H1 (cell line): ENCODE measurements around the gene WDR93. TPM values are rescaled to one million over a fixed set of nuclear protein-coding genes. Genes with fewer than 3 reads are reported as not detected.

ENCODE experiments used
- CTCF ChIA-PET: fragments of 300-600 bp; sonication (Branson Sonifier 250); formaldehyde crosslinking; loops from one replicate; lab custom pipeline; 2021; ENCODE audit not compliant: partially characterized antibody; lab: Charles Lee
- POLR2A ChIA-PET: fragments of 300-600 bp; sonication (Branson Sonifier 250); formaldehyde crosslinking; loops from one replicate; lab custom pipeline; 2021; ENCODE audit warnings: inconsistent platforms; ENCODE audit not compliant: partially characterized antibody; lab: Charles Lee
- DNase-seq, 2 experiments: peaks; one replicate each; pipeline versions ENCODE4 v3.0.0 to v3.0.0-alpha.2; 2010 to 2022; ENCODE audit warnings: low spot score in 2 of 2, low read depth in 1 of 2, mixed read lengths in 1 of 2
- FAIRE-seq: peaks from 2 replicates; lab custom pipeline; 2011; peaks lifted over from hg19 to GRCh38; lab: Jason Lieb, UNC
- H2AFZ ChIP-seq: 2 replicates; pipeline ENCODE4 v1.8.1; 2012; ENCODE audit warnings: low read length, inconsistent platforms
- H2AK5ac ChIP-seq: 2 replicates; pipeline ENCODE4 v1.6.1; 2013; ENCODE audit warnings: low read depth, low read length
- H2BK120ac ChIP-seq: replicated peaks from 2 replicates; pipeline ENCODE3; 2013; ENCODE audit warnings: low read depth, low read length, inconsistent platforms
- H2BK12ac ChIP-seq: 2 replicates; pipeline ENCODE4 v1.6.1; 2013; ENCODE audit warnings: low read depth, low read length
- H2BK15ac ChIP-seq: 2 replicates; pipeline ENCODE4 v1.6.1; 2013; ENCODE audit warnings: low read length
- H2BK20ac ChIP-seq: 2 replicates; pipeline ENCODE4 v1.6.1; 2013; ENCODE audit warnings: low read length
- H2BK5ac ChIP-seq: 2 replicates; pipeline ENCODE4 v1.6.1; 2013; ENCODE audit warnings: low read depth, low read length
- H3K14ac ChIP-seq: 2 replicates; pipeline ENCODE4 v1.6.1; 2013; ENCODE audit warnings: inconsistent platforms; ENCODE audit not compliant: insufficient read length
- H3K18ac ChIP-seq: 2 replicates; pipeline ENCODE4 v1.6.1; 2013; ENCODE audit warnings: low read length; ENCODE audit errors: extremely low read depth
- H3K23ac ChIP-seq: 2 replicates; pipeline ENCODE4 v1.6.1; 2013; ENCODE audit warnings: inconsistent platforms; ENCODE audit not compliant: insufficient read length
- H3K23me2 ChIP-seq: 2 replicates; pipeline ENCODE4 v1.6.1; 2013; ENCODE audit warnings: low read depth, low read length
- H3K27ac ChIP-seq: 2 replicates; pipeline ENCODE4 v1.6.1; 2011; ENCODE audit warnings: low read depth, low read length, inconsistent platforms
- H3K27me3 ChIP-seq, 4 experiments: replicated peaks in 1 of 4; 1 replicate in 1 of 4; 2 replicates in 3 of 4; pipeline versions ENCODE4 v1.6.1 to v1.8.1; 2011 to 2013; ENCODE audit warnings: low read length in 3 of 4, mild to moderate bottlenecking in 3 of 4, inconsistent platforms in 2 of 4, mixed read lengths in 2 of 4, moderate library complexity in 1 of 4; ENCODE audit not compliant: control insufficient read depth in 3 of 4, insufficient read depth in 3 of 4; ENCODE audit errors: extremely low read depth in 1 of 4
- H3K36me3 ChIP-seq, 4 experiments: 2 replicates each; pipeline versions ENCODE4 v1.6.1 to v1.8.1; 2011 to 2013; ENCODE audit warnings: mild to moderate bottlenecking in 4 of 4, low read length in 3 of 4, moderate library complexity in 2 of 4, control low read depth in 1 of 4, inconsistent platforms in 1 of 4; ENCODE audit not compliant: insufficient read depth in 4 of 4, control insufficient read depth in 2 of 4
- H3K4ac ChIP-seq: replicated peaks from 2 replicates; pipeline ENCODE3; 2013; ENCODE audit warnings: low read length, low read depth, mixed read lengths, inconsistent platforms; ENCODE audit not compliant: insufficient read length
- H3K4me1 ChIP-seq, 4 experiments: replicated peaks in 1 of 4; 1 replicate in 1 of 4; 2 replicates in 3 of 4; pipeline versions ENCODE4 v1.6.1 to v1.8.1; 2011 to 2013; ENCODE audit warnings: low read length in 3 of 4, inconsistent platforms in 2 of 4, mixed read lengths in 1 of 4; ENCODE audit not compliant: insufficient read depth in 4 of 4, control insufficient read depth in 3 of 4
- H3K4me2 ChIP-seq, 2 experiments: 2 replicates each; pipeline versions ENCODE4 v1.6.1 to v1.8.1; 2011 to 2013; ENCODE audit warnings: low read depth in 2 of 2, low read length in 2 of 2, control low read depth in 1 of 2, inconsistent platforms in 1 of 2, mild to moderate bottlenecking in 1 of 2; ENCODE audit not compliant: insufficient read depth in 1 of 2
- H3K4me3 ChIP-seq, 4 experiments: fragments of 200-600, 300-600 bp in 1 of 4; sonication (generic), shearing (Covaris generic), sonication (Bioruptor Twin) in 1 of 4; 2 replicates each; pipeline versions ENCODE4 v1.5.1 to v1.8.1; 2011 to 2016; ENCODE audit warnings: low read length in 4 of 4, low read depth in 3 of 4, control low read depth in 2 of 4, inconsistent platforms in 2 of 4, mild to moderate bottlenecking in 2 of 4, mixed read lengths in 1 of 4, moderate library complexity in 1 of 4; ENCODE audit not compliant: insufficient read depth in 2 of 4; ENCODE audit errors: extremely low read depth in 1 of 4
- H3K56ac ChIP-seq: replicated peaks from 2 replicates; pipeline ENCODE3; 2013; ENCODE audit warnings: low read depth, mild to moderate bottlenecking, mixed read lengths, low read length, inconsistent platforms; ENCODE audit not compliant: insufficient read length
- H3K79me1 ChIP-seq: 2 replicates; pipeline ENCODE4 v1.6.1; 2013; ENCODE audit warnings: low read depth, low read length, control low read depth
- H3K79me2 ChIP-seq, 2 experiments: 2 replicates each; pipeline versions ENCODE4 v1.6.1 to v1.8.1; 2012 to 2013; ENCODE audit warnings: low read length in 2 of 2, mild to moderate bottlenecking in 2 of 2, inconsistent platforms in 1 of 2; ENCODE audit not compliant: insufficient read depth in 2 of 2, control insufficient read depth in 1 of 2
- H3K9ac ChIP-seq, 4 experiments: replicated peaks in 1 of 4; 1 replicate in 1 of 4; 2 replicates in 3 of 4; pipeline versions ENCODE4 v1.6.1 to v1.8.1; 2011 to 2013; ENCODE audit warnings: low read depth in 3 of 4, low read length in 3 of 4, control low read depth in 2 of 4, mild to moderate bottlenecking in 2 of 4, moderate library complexity in 2 of 4, inconsistent platforms in 1 of 4; ENCODE audit errors: extremely low read depth in 1 of 4
- H3K9me3 ChIP-seq, 2 experiments: 2 replicates each; pipeline versions ENCODE4 v1.6.1 to v1.8.1; 2012 to 2013; ENCODE audit warnings: mild to moderate bottlenecking in 2 of 2, moderate library complexity in 2 of 2, control low read depth in 1 of 2, inconsistent platforms in 1 of 2, low read depth in 1 of 2, low read length in 1 of 2, mixed read lengths in 1 of 2; ENCODE audit not compliant: insufficient read depth in 2 of 2
- H4K20me1 ChIP-seq, 2 experiments: replicated peaks in 1 of 2; 2 replicates each; pipeline versions ENCODE3 to v1.8.1; 2011 to 2013; ENCODE audit warnings: inconsistent platforms in 2 of 2, low read length in 2 of 2, mild to moderate bottlenecking in 1 of 2; ENCODE audit not compliant: insufficient read depth in 2 of 2, control insufficient read depth in 1 of 2
- H4K5ac ChIP-seq: 2 replicates; pipeline ENCODE4 v1.6.1; 2013; ENCODE audit warnings: low read length, low read depth, mixed read lengths, inconsistent platforms; ENCODE audit not compliant: insufficient read length
- H4K8ac ChIP-seq: 2 replicates; pipeline ENCODE4 v1.8.0; 2013; ENCODE audit warnings: mild to moderate bottlenecking, moderate library complexity, low read length, inconsistent platforms; ENCODE audit not compliant: insufficient read depth; ENCODE audit errors: extremely low read depth
- H4K91ac ChIP-seq: replicated peaks from 2 replicates; pipeline ENCODE3; 2013; ENCODE audit warnings: low read length, mixed read lengths, inconsistent platforms; ENCODE audit not compliant: insufficient read length
- EGR1 ChIP-seq: IDR thresholded peaks from 2 replicates; pipeline ENCODE4 v1.6.1; 2011; ENCODE audit warnings: low read depth, low read length, borderline replicate concordance
- EP300 ChIP-seq, 2 experiments: IDR thresholded peaks; 1 replicate in 1 of 2; 2 replicates in 1 of 2; pipeline ENCODE4 v1.6.1; 2011 to 2012; ENCODE audit warnings: low read depth in 2 of 2, low read length in 2 of 2, mild to moderate bottlenecking in 2 of 2, borderline replicate concordance in 1 of 2, inconsistent platforms in 1 of 2, moderate library complexity in 1 of 2
- GABPA ChIP-seq: IDR thresholded peaks from 2 replicates; pipeline ENCODE4 v1.6.1; 2011; ENCODE audit warnings: mild to moderate bottlenecking, low read length, moderate library complexity, borderline replicate concordance; ENCODE audit not compliant: insufficient read depth
- JUND ChIP-seq: IDR thresholded peaks from 2 replicates; pipeline ENCODE4 v1.6.1; 2011; ENCODE audit warnings: mild to moderate bottlenecking, improper control_type of control experiment, low read length
- MAFK ChIP-seq: IDR thresholded peaks from 2 replicates; pipeline ENCODE4 v1.6.1; 2012; ENCODE audit warnings: low read depth, mild to moderate bottlenecking, improper control_type of control experiment, low read length
- NANOG ChIP-seq: IDR thresholded peaks from 2 replicates; pipeline ENCODE4 v1.6.1; 2011; ENCODE audit warnings: low read length, low read depth, mild to moderate bottlenecking, inconsistent platforms; ENCODE audit not compliant: insufficient read depth, poor library complexity, severe bottlenecking
- POLR2A ChIP-seq, 2 experiments: IDR thresholded peaks; 1 replicate in 1 of 2; 2 replicates in 1 of 2; pipeline ENCODE4 v1.6.1; 2011; ENCODE audit warnings: low read depth in 2 of 2, low read length in 2 of 2, mild to moderate bottlenecking in 2 of 2; ENCODE audit errors: control extremely low read depth in 1 of 2
- POLR2AphosphoS5 ChIP-seq: IDR thresholded peaks from 2 replicates; pipeline ENCODE4 v1.6.1; 2011; ENCODE audit warnings: low read depth, low read length
- RFX5 ChIP-seq: IDR thresholded peaks from 2 replicates; pipeline ENCODE4 v1.6.1; 2011; ENCODE audit warnings: low read depth, low read length, improper control_type of control experiment, borderline replicate concordance
- RNF2 ChIP-seq: fragments of 200-900, 300-1000 bp; sonication (generic); IDR thresholded peaks from 2 replicates; pipeline ENCODE4 v1.7.1; 2016; ENCODE audit warnings: borderline replicate concordance, low read depth, mild to moderate bottlenecking, antibody characterized with exemption, low read length; ENCODE audit not compliant: poor library complexity, severe bottlenecking; ENCODE audit errors: missing control alignments
- WGBS, 2 experiments: shearing (Covaris generic) in 1 of 2; methylation state at CpG; one replicate each; pipeline versions ENCODE4 v1.1.6 to v1.1.7; 2013 to 2015; ENCODE audit warnings: low lambda C conversion rate in 2 of 2, mixed read lengths in 2 of 2, inconsistent platforms in 1 of 2, low coverage in 1 of 2, missing lambda C conversion rate in 1 of 2; ENCODE audit not compliant: insufficient replicate concordance in 2 of 2, insufficient coverage in 1 of 2, insufficient read length in 1 of 2; ENCODE audit errors: extremely low coverage in 1 of 2, missing lambda C conversion rate in 1 of 2; 5-methylcytosine and 5-hydroxymethylcytosine counted together
- polyA plus RNA-seq, 7 experiments: library from polyadenylated mRNA; depleted of rRNA in 3 of 7; stranded (reverse) in 5 of 7; unstranded in 2 of 7; fragments of >200 nt in 5 of 7; fragments of 200-250 nt in 2 of 7; gene quantifications; 1 replicate in 5 of 7; 2 replicates in 1 of 7; 4 replicates in 1 of 7; pipeline versions ENCODE4 v1.2.1 to v1.2.3, GENCODE V29; 2011 to 2013; ENCODE audit warnings: missing spikeins in 2 of 7, mixed read lengths in 2 of 7
- total RNA-seq: library from RNA; stranded (reverse); fragmentation: NEBNext Ultra II Directional; extraction: Animal tissue kit (Norgen Biotek cat#: 25700); gene quantifications from 2 replicates; pipeline ENCODE4 v1.2.1, GENCODE V29; 2021

WDR93 gene
- total and polyA plus RNA-seq, 2 of the 8 experiments (the other 6 are each of a cell fraction or from before 2014, with no cell fraction given), result 0.03 TPM; not detected in 1

DNA sequence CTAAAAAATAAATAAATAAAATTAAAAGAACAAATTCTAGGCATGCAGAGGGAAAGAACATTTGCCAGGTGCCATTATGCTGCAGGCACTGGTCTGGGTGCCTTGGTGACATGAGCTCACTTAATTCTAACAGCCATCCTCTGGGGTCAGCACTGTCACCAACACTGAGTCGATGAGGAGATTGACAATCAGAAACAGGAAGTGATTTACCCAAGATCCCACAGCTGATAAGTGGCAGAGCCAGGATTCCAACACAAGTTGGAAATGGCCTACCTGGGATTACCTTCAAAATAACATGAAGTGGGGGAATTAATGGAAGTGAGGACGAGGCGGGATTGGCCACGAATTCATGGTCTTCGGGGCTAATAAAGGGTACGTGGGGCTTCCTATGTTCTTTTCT, 15.0 kb upstream of the WDR93 start:
- no peak overlapping the region for H3K4me2 ChIP-seq
- POLR2A ChIA-PET, result interaction anchor here (0.6 kb wide), 1 partner anchor 147 kb away, joined by 3 read pairs; no protein-coding TSS in a partner anchor

More for the DNA sequence above, 15.0 kb upstream of the WDR93 start:
- H4K8ac ChIP-seq, result no peak overlapping the region
- no peak overlapping the region for H3K23ac ChIP-seq
- no peak overlapping the region for H2BK120ac ChIP-seq
- no peaks in the 10 kb centered on the region for H3K79me1 ChIP-seq
- H3K23me2 ChIP-seq, result no peaks in the 10 kb centered on the region; the same call in 1 of the 2 replicates
- no peak overlapping the region for H3K14ac ChIP-seq
- H3K9me3 ChIP-seq, result no peaks in the 10 kb centered on the region
- no peak overlapping the region for H3K18ac ChIP-seq
- H2BK5ac ChIP-seq, result no peak overlapping the region
- TF ChIP-seq RNF2, result no peak
- TF ChIP-seq POLR2A (IDR thresholded peaks at IDR 0.05; ENCODE audit: control extremely low read depth in 1 of 2, low read depth in 2 of 2, low read length in 2 of 2), result no peak
- no peak for TF ChIP-seq GABPA
- TF ChIP-seq NANOG, result no peak
- no peak for TF ChIP-seq JUND
- TF ChIP-seq EGR1, result no peak
- no peak for TF ChIP-seq EP300 (IDR thresholded peaks at IDR 0.05; ENCODE audit: borderline replicate concordance in 1 of 2, low read depth in 2 of 2, low read length in 2 of 2)
- no peak for TF ChIP-seq MAFK
- no peak for TF ChIP-seq POLR2AphosphoS5
- no peak for TF ChIP-seq RFX5
- TF ChIP-seq, all 59 proteins: peak for 0
- no peaks in the 10 kb centered on the region; a peak in 2 of 7 replicates for H3K27me3 ChIP-seq
- H2BK20ac ChIP-seq, result no peak overlapping the region
- H3K9ac ChIP-seq, result no peak overlapping the region
- no peaks in the 10 kb centered on the region for H3K36me3 ChIP-seq
- FAIRE-seq, result no peak
- H3K4me3 ChIP-seq, result no peak overlapping the region
- no peaks in the 10 kb centered on the region for H3K79me2 ChIP-seq
- no peak for DNase-seq
- no peaks in the 10 kb centered on the region; a peak in 1 of 7 replicates for H3K4me1 ChIP-seq
- H3K4ac ChIP-seq, result no peak overlapping the region
- H4K5ac ChIP-seq, result no peak overlapping the region
- H4K91ac ChIP-seq, result no peak overlapping the region
- no peaks in the 10 kb centered on the region for H4K20me1 ChIP-seq
- H2AFZ ChIP-seq, result no peak overlapping the region
- H2BK12ac ChIP-seq, result no peak overlapping the region
- no peak overlapping the region for H2BK15ac ChIP-seq
- WGBS, 2 experiments, result 94% methylated on average over 6 of the region's 6 CpGs; no CpG with 5 or more reads in 1 of the 2 experiments
- no peak overlapping the region for H2AK5ac ChIP-seq
- no peak overlapping the region for H3K56ac ChIP-seq
- H3K27ac ChIP-seq, result no peak overlapping the region
- CTCF ChIA-PET, result interaction anchor here (0.7 to 6.6 kb wide), 5 partner anchors 18 to 212 kb away, joined by 3 to 43 read pairs (median 4); partner anchors contain the start of gene MESP2
